ENCODE data around the gene PRSS53. TPM values are rescaled to one million over a fixed set of nuclear protein-coding genes. Genes with fewer than 3 reads are reported as not detected.

PRSS53 gene
- total and polyA plus RNA-seq, 10 of the 15 experiments (the other 5 are each of a cell fraction or from before 2014, with no cell fraction given), result 0.35 to 3.4 (median 0.88) TPM; not detected in 2

GRCh38 chr16:31076319-31076718, 12.4 kb downstream of the PRSS53 start:
- POLR2A ChIA-PET, result interaction anchor here (0.6 kb wide), 1 partner anchor 19 kb away, joined by 3 read pairs; no protein-coding TSS in a partner anchor
- H3K9ac ChIP-seq (ENCODE audit: control insufficient read depth, insufficient read depth, low read length), result no peak overlapping the region

GRCh38 chr16:31074814-31075183, 13.9 kb downstream of the PRSS53 start:
- peaks cover 3% of the 10 kb centered on the region; the same call in 1 of the 2 replicates for H3K4me1 ChIP-seq (ENCODE audit: control insufficient read depth, insufficient read depth, low read length)
- POLR2A ChIA-PET, result interaction anchor here (1.0 to 4.2 kb wide), 9 partner anchors 10 to 81 kb away, joined by 3 to 21 read pairs (median 5); partner anchors contain the start of genes BCKDK, KAT8 and VKORC1
- peaks cover 46% of the 10 kb centered on the region for H3K79me2 ChIP-seq (ENCODE audit: control insufficient read depth, insufficient read depth, low read length)
- no peak for DNase-seq (ENCODE audit: low read depth, low spot score)
- FAIRE-seq, result no peak
- no peaks in the 10 kb centered on the region for H3K9me3 ChIP-seq (replicated peaks; ENCODE audit: control insufficient read depth, insufficient read depth, low read length)
- H2AFZ ChIP-seq (ENCODE audit: control insufficient read depth, low read depth, low read length), result peak overlapping the region; percentile 74
- RAD21 ChIA-PET (ENCODE audit: unreplicated experiment), result interaction anchor here (1.2 to 1.9 kb wide), 7 partner anchors 42 to 385 kb away, joined by 4 to 16 read pairs (median 10); partner anchors contain the start of genes ARMC5, KAT8 and STX4
- peak overlapping the region; percentile 82 for H3K4me2 ChIP-seq (ENCODE audit: control insufficient read depth, insufficient read depth)
- H4K20me1 ChIP-seq (ENCODE audit: control insufficient read depth, insufficient read depth), result no peaks in the 10 kb centered on the region
- no peak for ATAC-seq
- no TSS peak for BruUV-seq (replicated peaks)
- H3K27me3 ChIP-seq (replicated peaks in 1 of 2; ENCODE audit: control insufficient read depth in 2 of 2, insufficient read depth in 2 of 2, low read length in 1 of 2), result no peaks in the 10 kb centered on the region
- H3K36me3 ChIP-seq (ENCODE audit: control insufficient read depth in 2 of 2, insufficient read depth in 2 of 2, low read length in 1 of 2), result peaks cover 8 to 14% of the 10 kb centered on the region in 2 experiments; a peak in 3 of 4 replicates
- H3K27ac ChIP-seq (ENCODE audit: control insufficient read depth, insufficient read depth), result peak overlapping the region; percentile 89
- SMC1A ChIA-PET (ENCODE audit: uncharacterized antibody, unreplicated experiment), result interaction anchor here (0.8 to 1.6 kb wide), 7 partner anchors 18 to 280 kb away, joined by 3 to 10 read pairs (median 5); partner anchors contain the start of genes FUS, ITGAX and KAT8
- intact Hi-C loops (cut with micrococcal nuclease; ENCODE audit: unreplicated experiment), result loop anchor here (1.0 to 10.0 kb wide), 4 partner anchors 20 to 80 kb away; partner anchors contain the start of genes STX4 and VKORC1
- under 1% methylated on average over 7 of the region's 7 CpGs for WGBS (ENCODE audit: insufficient coverage, insufficient replicate concordance, low lambda C conversion rate, missing lambda C conversion rate)
- in situ Hi-C loops (cut with MboI), result no loop called here
- peak overlapping the region; percentile 78 for H3K9ac ChIP-seq (ENCODE audit: control insufficient read depth, insufficient read depth, low read length)
- CTCF ChIA-PET, result interaction anchor here (1.2 to 2.4 kb wide), 5 partner anchors 18 to 386 kb away, joined by 3 to 15 read pairs (median 9); partner anchors contain the start of gene HSD3B7
- H3K4me3 ChIP-seq, result peak overlapping the region; percentile 86
- TF ChIP-seq ZNF384 (IDR thresholded peaks at IDR 0.05; ENCODE audit: borderline replicate concordance, low read depth, low read length) (no peak), IKZF2 (IDR thresholded peaks at IDR 0.05) (0 out of 4 replicates have a peak, but pooled peaks of 1 of the 2 experiments have one; percentile 3), ZBTB4 (CRISPR knock-in tag; IDR thresholded peaks at IDR 0.05) (no peak), CBX3 (IDR thresholded peaks at IDR 0.05; ENCODE audit: borderline replicate concordance, low read depth) (no peak), BHLHE40 (IDR thresholded peaks at IDR 0.05; ENCODE audit: borderline replicate concordance in 1 of 2, low read depth in 2 of 2, low read length in 1 of 2) (no peak), NBN (IDR thresholded peaks at IDR 0.05) (0 out of 2 replicates have a peak, but pooled peaks have one; percentile 14), FOXM1 (IDR thresholded peaks at IDR 0.05; ENCODE audit: low read depth, low read length) (no peak), ATF7 (IDR thresholded peaks at IDR 0.05; ENCODE audit: low read depth) (no peak)

More at GRCh38 chr16:31076319-31076718, 12.4 kb downstream of the PRSS53 start:
- Histone ChIP-seq H3K36me3 (ENCODE audit: control insufficient read depth in 2 of 2, insufficient read depth in 2 of 2, low read length in 1 of 2) (peaks cover 8 to 14% of the 10 kb centered on the region in 2 experiments; a peak in 3 of 4 replicates), H2AFZ (ENCODE audit: control insufficient read depth, low read depth, low read length) (no peak overlapping the region), H3K79me2 (ENCODE audit: control insufficient read depth, insufficient read depth, low read length) (peaks cover 40% of the 10 kb centered on the region), H3K4me1 (ENCODE audit: control insufficient read depth, insufficient read depth, low read length) (peaks cover 3% of the 10 kb centered on the region; the same call in 1 of the 2 replicates), H3K27me3 (replicated peaks in 1 of 2; ENCODE audit: control insufficient read depth in 2 of 2, insufficient read depth in 2 of 2, low read length in 1 of 2) (no peaks in the 10 kb centered on the region), H4K20me1 (ENCODE audit: control insufficient read depth, insufficient read depth) (no peaks in the 10 kb centered on the region), H3K4me3 (no peak overlapping the region), H3K9me3 (replicated peaks; ENCODE audit: control insufficient read depth, insufficient read depth, low read length) (no peaks in the 10 kb centered on the region), H3K27ac (ENCODE audit: control insufficient read depth, insufficient read depth) (no peak overlapping the region), H3K4me2 (ENCODE audit: control insufficient read depth, insufficient read depth) (no peak overlapping the region)
- RAD21 ChIA-PET (ENCODE audit: unreplicated experiment), result no interaction called here
- 94% methylated on average over 16 of the region's 16 CpGs for WGBS (ENCODE audit: insufficient coverage, insufficient replicate concordance, low lambda C conversion rate, missing lambda C conversion rate)
- BruUV-seq (replicated peaks), result no TSS peak
- FAIRE-seq (no peak), DNase-seq (ENCODE audit: low read depth, low spot score) (no peak), ATAC-seq (no peak)
- SMC1A ChIA-PET (ENCODE audit: uncharacterized antibody, unreplicated experiment), result no interaction called here
- in situ Hi-C loops (cut with MboI) (no loop called here), intact Hi-C loops (cut with micrococcal nuclease; ENCODE audit: unreplicated experiment) (loop anchor here (10.0 kb wide), 1 partner anchor 82 kb away; no protein-coding TSS in a partner anchor)
- CTCF ChIA-PET, result interaction anchor here (1.2 to 2.2 kb wide), 2 partner anchors 16 to 122 kb away, joined by 4 to 5 read pairs; no protein-coding TSS in a partner anchor
- TF ChIP-seq POLR2A (IDR thresholded peaks at IDR 0.05; ENCODE audit: low read depth, low read length) (0 out of 2 replicates have a peak, but pooled peaks have one; percentile 44), SMARCA5 (IDR thresholded peaks at IDR 0.05) (no peak), YBX1 (IDR thresholded peaks at IDR 0.05) (no peak), CHD4 (IDR thresholded peaks at IDR 0.05) (no peak), GATAD2B (conservative IDR thresholded peaks at IDR 0.05; ENCODE audit: low read depth) (no peak)

Data from GM12878 (cell line).